NCI-H748 treated with DMSO at 0.1 percent for 48 hours (cell line): ENCODE measurements around the gene MECP2.
"Not testable (repeated sequence)": the region's sequence is repeated elsewhere in the genome, so short reads cannot be mapped to it uniquely, and the experiment has no call there.

ENCODE experiments used
- DNase-seq: peaks from one replicate; lab custom pipeline; 2025; lab: John Stamatoyannopoulos, UW

MECP2 gene

GRCh38 chrX:154097589-154098541, at the start of gene MECP2:
MECP2 (minus strand) TSS chrX:154097717.
- DNase-seq = peak; percentile 83

GRCh38 chrX:154144010-154144409, 46.5 kb upstream of the MECP2 start, which contains the start of gene OPN1LW:
OPN1LW (plus strand) TSS chrX:154144243; CDS start chrX:154144284, 41 bp downstream.
- not testable (repeated sequence) for DNase-seq

DNA sequence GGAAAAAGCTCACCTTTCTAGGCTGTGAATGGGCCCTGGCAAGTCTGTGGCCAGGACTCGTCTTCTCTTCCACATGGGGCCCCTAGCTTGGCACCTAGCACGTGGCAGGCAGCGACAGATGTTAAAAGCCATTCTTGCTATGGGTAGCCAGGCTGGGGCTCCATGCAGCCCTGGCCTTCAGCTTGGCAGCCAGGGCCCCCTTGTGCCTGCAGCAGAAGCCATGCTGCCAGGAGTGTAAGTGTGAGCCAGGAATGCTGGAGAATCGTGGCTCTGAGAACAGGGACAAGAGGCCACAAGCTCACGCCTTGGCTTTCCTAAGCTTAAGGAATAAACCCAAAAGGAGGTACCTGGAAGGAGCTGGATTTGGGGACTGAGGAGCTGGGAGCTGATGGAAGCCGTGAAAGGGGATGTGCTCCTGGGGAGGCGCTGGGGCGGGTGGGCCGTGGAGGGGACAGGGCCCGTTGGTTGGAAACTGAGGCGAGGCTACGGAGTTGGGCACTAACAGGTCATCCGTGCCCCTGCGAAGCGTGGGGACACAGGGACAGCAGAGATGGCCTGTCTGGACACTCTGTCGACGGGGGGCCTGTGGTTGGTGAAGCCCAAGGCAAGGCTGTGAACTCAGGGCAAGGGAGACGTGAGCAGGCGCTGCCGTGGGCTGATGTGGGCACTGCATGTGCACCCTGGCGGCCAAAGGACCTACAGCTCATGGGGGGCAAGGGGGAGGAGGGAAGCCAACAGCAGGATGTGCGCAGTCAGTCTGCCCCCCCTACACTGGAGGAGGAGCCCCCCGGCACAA, 45.6 kb upstream of the MECP2 start:
- no peak for DNase-seq

DNA sequence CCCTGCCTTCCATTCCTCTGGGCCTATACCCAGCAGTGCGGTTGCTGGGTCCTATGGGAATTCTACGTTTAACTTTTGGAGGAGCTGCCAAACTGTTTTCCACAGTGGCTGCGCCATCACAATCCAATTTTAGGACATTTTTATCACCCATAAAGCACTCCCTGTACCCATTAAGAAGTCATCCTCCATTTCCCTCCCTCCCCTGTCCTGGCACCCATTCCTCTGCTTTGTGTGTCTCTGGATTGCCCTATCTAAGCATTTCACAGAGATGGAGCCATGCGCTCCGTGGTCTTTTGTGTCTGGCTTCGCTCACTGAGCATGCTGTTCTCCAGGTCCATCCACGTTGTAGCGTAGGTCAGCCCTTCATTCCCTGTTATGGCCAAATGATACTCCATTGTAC, 44.9 kb upstream of the MECP2 start:
- no peak for DNase-seq

- DNase-seq = no peak
Measured at GRCh38 chrX:154140742-154141141, 43.2 kb upstream of the MECP2 start.

- DNase-seq = no peak
Measured at GRCh38 chrX:154140206-154140605, 42.7 kb upstream of the MECP2 start.

- DNase-seq = no peak
Measured at GRCh38 chrX:154138857-154139256, 41.3 kb upstream of the MECP2 start.

DNA sequence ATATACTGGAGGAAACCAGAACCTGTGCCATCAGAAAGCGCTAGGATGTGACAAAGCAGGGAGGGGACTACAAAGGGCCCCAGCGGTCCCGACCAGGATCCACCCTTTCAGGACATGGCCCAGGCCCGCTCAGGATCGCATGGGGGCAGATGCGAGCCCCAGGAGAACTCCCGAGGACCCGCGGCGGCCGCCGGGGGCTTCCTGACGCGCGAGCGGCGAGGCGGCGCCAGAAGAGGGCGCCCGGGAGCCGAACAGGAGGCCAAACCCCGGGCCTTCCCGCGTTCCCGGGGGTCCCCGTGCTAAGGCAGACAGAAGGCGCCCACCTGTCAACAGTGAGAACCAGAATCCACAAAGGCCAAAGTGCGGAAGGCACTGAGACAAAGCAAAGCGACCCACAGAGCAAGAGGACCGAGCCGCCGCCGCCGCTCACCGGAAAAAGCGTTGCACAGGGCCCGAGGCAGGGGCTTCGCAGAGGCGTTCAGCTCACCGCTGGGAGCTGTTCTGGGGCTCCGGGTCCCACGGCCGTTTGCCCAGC, 39.2 kb upstream of the MECP2 start:
- peak; percentile 20 for DNase-seq

- DNase-seq = no peak
Measured at GRCh38 chrX:154135458-154136229, 38.1 kb upstream of the MECP2 start.

DNA sequence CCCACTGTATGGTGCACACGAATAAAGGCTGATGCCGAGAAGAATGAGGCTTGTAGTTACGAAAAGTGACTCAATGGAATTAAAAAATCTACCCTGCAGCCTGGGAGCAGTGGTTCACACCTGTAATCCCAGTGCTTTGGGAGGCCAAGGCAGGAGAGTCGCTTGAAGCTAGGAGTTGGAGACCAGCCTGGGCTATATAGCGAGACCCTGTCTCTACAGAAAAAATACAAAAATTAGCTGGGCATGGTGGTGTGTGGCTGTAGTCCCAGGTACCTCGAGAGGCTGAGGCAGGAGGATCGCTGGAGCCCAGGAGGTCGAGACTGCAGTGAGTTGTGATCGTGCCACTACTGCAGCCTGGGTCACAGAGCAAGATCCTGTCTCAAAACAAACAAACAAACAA, 34.8 kb upstream of the MECP2 start:
- no peak for DNase-seq

- no peak for DNase-seq
Measured at GRCh38 chrX:154131955-154132354, 34.4 kb upstream of the MECP2 start.

- DNase-seq = no peak
Measured at GRCh38 chrX:154126101-154126500, 28.6 kb upstream of the MECP2 start.

DNA sequence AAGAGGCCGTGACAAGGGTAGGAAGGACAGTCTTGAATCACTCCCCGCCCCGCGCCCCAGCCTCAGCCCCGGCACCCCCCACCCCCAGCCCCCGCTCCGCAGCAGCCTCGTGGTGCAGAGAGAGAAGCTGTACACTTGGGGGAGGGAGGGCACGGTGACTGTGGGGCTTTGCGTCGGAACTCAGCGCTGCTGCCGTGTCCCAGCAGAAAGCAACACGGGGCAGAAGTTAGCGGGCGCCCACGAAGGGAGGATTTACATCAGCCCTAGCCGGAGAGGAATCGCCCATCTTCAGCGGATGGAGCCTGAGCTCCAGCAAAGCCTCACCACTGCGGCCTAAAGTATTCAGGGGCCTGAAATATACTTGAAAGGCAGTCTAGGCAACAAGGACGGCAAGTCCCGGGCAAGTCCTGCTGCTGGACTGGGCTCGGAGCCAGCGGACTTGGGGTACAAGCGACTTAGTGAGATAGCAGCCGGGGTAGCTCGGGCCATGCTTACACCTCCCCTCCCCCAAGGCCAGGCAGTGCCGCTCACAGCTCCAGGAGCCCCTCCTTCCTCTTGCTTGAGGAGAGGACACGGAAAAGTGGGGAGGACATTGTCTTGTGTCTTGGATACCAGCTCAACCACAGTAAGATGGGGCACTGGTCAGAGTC, 28.0 kb upstream of the MECP2 start:
- DNase-seq = no peak

- no peak for DNase-seq
Measured at GRCh38 chrX:154123241-154124219, 26.0 kb upstream of the MECP2 start.

DNA sequence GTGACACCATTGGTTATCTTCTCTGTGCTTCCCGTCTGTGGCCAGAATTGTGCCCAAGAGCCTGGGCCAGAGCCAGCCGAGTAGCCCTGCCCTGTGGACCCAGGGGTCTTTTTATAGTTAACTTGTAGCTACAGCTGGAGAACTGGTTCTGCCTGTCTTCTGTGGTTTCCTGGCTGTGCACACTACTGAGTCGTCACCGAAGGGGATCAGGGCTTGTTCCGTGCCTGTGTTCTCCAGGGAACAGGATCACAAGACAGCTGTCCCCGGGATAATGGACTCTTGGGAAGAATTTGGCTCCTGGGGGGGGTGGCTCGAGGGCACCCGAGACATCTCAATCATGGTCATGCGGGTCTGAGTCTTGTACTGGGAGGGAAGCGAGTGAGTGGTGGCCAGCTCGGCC, 24.4 kb upstream of the MECP2 start:
- no peak for DNase-seq

- DNase-seq = no peak
Measured at GRCh38 chrX:154121207-154121606, 23.7 kb upstream of the MECP2 start.

DNA sequence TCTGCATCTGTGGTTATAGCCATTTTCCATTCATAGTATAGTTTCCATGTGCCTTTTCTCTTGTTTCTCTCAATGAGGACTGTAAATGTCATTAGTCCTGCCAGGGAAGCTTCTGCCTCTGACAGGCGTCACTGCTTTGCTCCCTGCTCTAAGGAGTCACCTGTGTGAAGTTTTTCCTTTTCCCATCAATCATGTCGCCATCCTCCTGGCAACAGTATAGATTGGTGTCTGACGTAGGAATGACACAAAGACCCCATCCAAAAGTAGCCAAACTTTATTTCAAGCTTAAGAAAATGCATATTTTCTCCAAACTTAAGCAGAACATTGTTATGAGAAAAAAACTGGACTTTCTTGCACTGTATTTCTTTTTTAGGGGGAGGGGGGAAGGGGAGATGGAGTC, 23.1 kb upstream of the MECP2 start:
- DNase-seq = no peak

DNA sequence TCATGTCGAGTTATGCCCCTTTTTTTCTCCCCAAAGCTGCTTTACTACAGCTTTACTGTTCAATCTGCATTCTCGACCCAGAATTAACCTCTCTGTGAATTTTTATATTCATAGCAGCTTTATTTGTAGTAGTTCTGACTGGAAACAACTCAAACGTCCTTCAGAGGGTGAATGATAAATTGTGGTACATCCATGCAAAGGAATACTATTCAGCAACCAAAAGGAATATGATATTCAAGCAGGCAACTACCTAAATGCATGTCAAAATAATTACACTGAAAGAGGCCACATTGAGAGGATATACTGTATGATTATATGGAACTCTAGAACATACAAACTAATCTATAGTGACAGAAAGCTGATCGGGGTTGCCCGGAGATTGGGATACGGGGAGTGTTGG, 20.0 kb upstream of the MECP2 start:
- DNase-seq = no peak

- DNase-seq = no peak
Measured at GRCh38 chrX:154116426-154117211, 19.1 kb upstream of the MECP2 start.
